OCI-LY3 (cell line): ENCODE data around the gene FN3K.

Experiments
- H2AFZ ChIP-seq: fragments of 200-600, 300-600 bp; shearing (Covaris generic); 2 replicates; pipeline ENCODE4 v1.6.0; 2014; ENCODE audit warnings: antibody characterized with exemption, low read depth, low read length
- H3K27ac ChIP-seq: fragments of 200-600, 300-600 bp; sonication (generic); 2 replicates; pipeline ENCODE4 v1.5.1; 2014; ENCODE audit warnings: mild to moderate bottlenecking, low read length, moderate library complexity, mixed read lengths
- H3K27me3 ChIP-seq: fragments of 200-600, 300-600 bp; sonication (generic); 2 replicates; pipeline ENCODE4 v1.6.1; 2014; ENCODE audit warnings: low read depth, low read length, mixed read lengths
- H3K36me3 ChIP-seq: fragments of 200-600, 300-600 bp; sonication (generic); replicated peaks from 2 replicates; pipeline ENCODE3; 2014; ENCODE audit warnings: low read depth, low read length, mixed read lengths
- H3K4me1 ChIP-seq: fragments of 300-600, 200-600 bp; sonication (generic); 2 replicates; pipeline ENCODE4 v1.6.1; 2014; ENCODE audit warnings: low read length, mixed read lengths
- H3K4me2 ChIP-seq: fragments of 200-600, 300-600 bp; sonication (generic); 2 replicates; pipeline ENCODE4 v1.6.1; 2014; ENCODE audit warnings: low read length, mixed read lengths
- H3K4me3 ChIP-seq: fragments of 300-600, 200-600 bp; sonication (generic); 2 replicates; pipeline ENCODE4 v1.5.1; 2014; ENCODE audit warnings: antibody characterized with exemption, mild to moderate bottlenecking, low read length, moderate library complexity
- H3K79me2 ChIP-seq: fragments of 300-600, 200-600 bp; shearing (Covaris generic); 2 replicates; pipeline ENCODE4 v1.6.1; 2014; ENCODE audit warnings: mild to moderate bottlenecking, low read length, mixed read lengths
- H3K9ac ChIP-seq: fragments of 300-600, 200-600 bp; shearing (Covaris generic); 2 replicates; pipeline ENCODE4 v1.6.0; 2014; ENCODE audit warnings: mild to moderate bottlenecking, low read length, moderate library complexity
- H3K9me3 ChIP-seq: fragments of 200-600, 300-600 bp; shearing (Covaris generic); 2 replicates; pipeline ENCODE4 v1.6.1; 2014; ENCODE audit warnings: low read length, mixed read lengths; ENCODE audit not compliant: insufficient read depth
- H4K20me1 ChIP-seq: fragments of 200-600, 300-600 bp; sonication (generic); 2 replicates; pipeline ENCODE4 v1.6.1; 2016; ENCODE audit warnings: low read length, mixed read lengths; ENCODE audit not compliant: insufficient read depth
- CTCF ChIP-seq: fragments of 200-600, 300-600 bp; sonication (generic); IDR thresholded peaks from 2 replicates; pipeline ENCODE4 v1.5.1; 2014; ENCODE audit warnings: antibody characterized with exemption, low read length, low read depth
- EZH2phosphoT487 ChIP-seq: fragments of 200-600 bp; shearing (Covaris generic); IDR thresholded peaks from 2 replicates; pipeline ENCODE4 v1.6.1; 2018; ENCODE audit warnings: antibody characterized with exemption, mixed run types, low read depth

The FN3K gene

GRCh38 chr17:82788206-82789001 lies 53.0 kb downstream of the FN3K start:
- no peak overlapping the region for H3K27ac ChIP-seq
- no peaks in the 10 kb centered on the region for H3K9me3 ChIP-seq
- no peaks in the 10 kb centered on the region for H3K79me2 ChIP-seq
- peaks cover 9% of the 10 kb centered on the region for H3K36me3 ChIP-seq
- no peak overlapping the region for H2AFZ ChIP-seq
- no peak overlapping the region for H3K4me2 ChIP-seq
- peaks cover 6% of the 10 kb centered on the region for H4K20me1 ChIP-seq
- H3K4me3 ChIP-seq = no peak overlapping the region
- no peaks in the 10 kb centered on the region for H3K4me1 ChIP-seq
- no peaks in the 10 kb centered on the region for H3K27me3 ChIP-seq
- H3K9ac ChIP-seq = no peak overlapping the region
- TF ChIP-seq EZH2phosphoT487 = no peak
- no peak for TF ChIP-seq CTCF

- H2AFZ ChIP-seq = no peak overlapping the region
- H4K20me1 ChIP-seq = peaks cover 6% of the 10 kb centered on the region
- no peaks in the 10 kb centered on the region for H3K27me3 ChIP-seq
- H3K27ac ChIP-seq = no peak overlapping the region
- no peak overlapping the region for H3K4me3 ChIP-seq
- H3K4me2 ChIP-seq = no peak overlapping the region
- no peaks in the 10 kb centered on the region for H3K4me1 ChIP-seq
- no peaks in the 10 kb centered on the region for H3K9me3 ChIP-seq
- no peaks in the 10 kb centered on the region for H3K79me2 ChIP-seq
- peaks cover 7% of the 10 kb centered on the region for H3K36me3 ChIP-seq
- no peak for TF ChIP-seq EZH2phosphoT487
- TF ChIP-seq CTCF = no peak
- no peak overlapping the region for H3K9ac ChIP-seq
Observed at GRCh38 chr17:82789051-82789592, 53.7 kb downstream of the FN3K start.

- no peaks in the 10 kb centered on the region for H3K9me3 ChIP-seq
- H2AFZ ChIP-seq = no peak overlapping the region
- H3K4me1 ChIP-seq = no peaks in the 10 kb centered on the region
- H3K27me3 ChIP-seq = no peaks in the 10 kb centered on the region
- no peak for TF ChIP-seq EZH2phosphoT487
- TF ChIP-seq CTCF = no peak
- peaks cover 4% of the 10 kb centered on the region for H3K36me3 ChIP-seq
- H3K79me2 ChIP-seq = no peaks in the 10 kb centered on the region
- H3K4me2 ChIP-seq = no peak overlapping the region
- H3K27ac ChIP-seq = no peak overlapping the region
- peaks cover 6% of the 10 kb centered on the region for H4K20me1 ChIP-seq
- no peak overlapping the region for H3K4me3 ChIP-seq
- no peak overlapping the region for H3K9ac ChIP-seq
Observed at GRCh38 chr17:82789806-82790205, 54.4 kb downstream of the FN3K start.

- H3K79me2 ChIP-seq = no peaks in the 10 kb centered on the region
- no peaks in the 10 kb centered on the region for H3K27me3 ChIP-seq
- H3K9ac ChIP-seq = no peak overlapping the region
Observed at GRCh38 chr17:82790391-82790790, 55.0 kb downstream of the FN3K start.

More at GRCh38 chr17:82790391-82790790, 55.0 kb downstream of the FN3K start:
- no peak overlapping the region for H2AFZ ChIP-seq
- H4K20me1 ChIP-seq = peaks cover 6% of the 10 kb centered on the region
- TF ChIP-seq EZH2phosphoT487 (no peak), CTCF (no peak)
- no peaks in the 10 kb centered on the region for H3K9me3 ChIP-seq
- no peaks in the 10 kb centered on the region for H3K4me1 ChIP-seq
- H3K36me3 ChIP-seq = peaks cover 4% of the 10 kb centered on the region
- no peak overlapping the region for H3K4me3 ChIP-seq
- H3K27ac ChIP-seq = no peak overlapping the region
- H3K4me2 ChIP-seq = no peak overlapping the region
